ENCODE results near the gene COP1. TPM values are rescaled to one million over a fixed set of nuclear protein-coding genes. Genes with fewer than 3 reads are reported as not detected.

COP1 gene
- total and polyA plus RNA-seq, 2 of the 8 experiments (the other 6 are each of a cell fraction or from before 2014, with no cell fraction given) = 26.2 to 44.9 TPM

GRCh38 chr1:176111835-176112234 is 95.3 kb downstream of the COP1 start (continued):
- TF ChIP-seq ATF2 (IDR thresholded peaks at IDR 0.05; ENCODE audit: low read length) (no peak), CHD2 (IDR thresholded peaks at IDR 0.05; ENCODE audit: low read length) (no peak), YY1 (IDR thresholded peaks at IDR 0.05; ENCODE audit: low read depth, low read length) (no peak), RXRA (IDR thresholded peaks at IDR 0.05; ENCODE audit: insufficient read depth, low read depth, low read length) (no peak), ZNF274 (IDR thresholded peaks at IDR 0.05; ENCODE audit: borderline replicate concordance, extremely low read depth, low read length) (no peak), CTBP2 (IDR thresholded peaks at IDR 0.05; ENCODE audit: borderline replicate concordance, insufficient read depth, insufficient read length, low read length) (no peak)
